HG02642 (cell line): ENCODE results near the gene COX10.
A peak's percentile ranks its signal among the peaks of the same experiment; 100 is the strongest.
"Not testable (repeated sequence)": the region's sequence is repeated elsewhere in the genome, so short reads cannot be mapped to it uniquely, and the experiment has no call there.

Source experiments
- ATAC-seq: cut with Tn5 transposase; IDR thresholded peaks from one replicate; pipeline ENCODE4 v1.9.1; 2021; ENCODE audit warnings: mild to moderate bottlenecking; ENCODE audit not compliant: unreplicated experiment, poor library complexity

COX10 gene

GRCh38 chr17:14069251-14070021 is at the start of gene COX10:
Gene COX10, plus strand, starts transcription at chr17:14069504. Its CDS starts 102 bp downstream, at chr17:14069606.
- ATAC-seq: peak; percentile 100

- ATAC-seq: not testable (repeated sequence)
Measured at GRCh38 chr17:14021651-14022294, 47.5 kb upstream of the COX10 start.

- ATAC-seq: not testable (repeated sequence)
Measured at GRCh38 chr17:14029755-14030154, 39.5 kb upstream of the COX10 start.

- no peak for ATAC-seq
Measured at GRCh38 chr17:14032234-14032633, 37.1 kb upstream of the COX10 start.

- ATAC-seq: no peak
Measured at GRCh38 chr17:14033166-14033565, 36.1 kb upstream of the COX10 start.

GRCh38 chr17:14037453-14037852 is 31.9 kb upstream of the COX10 start:
- ATAC-seq: no peak

- ATAC-seq: no peak
Measured at GRCh38 chr17:14038206-14038605, 31.1 kb upstream of the COX10 start.

GRCh38 chr17:14042411-14042810 is 26.9 kb upstream of the COX10 start:
- no peak for ATAC-seq

GRCh38 chr17:14044702-14045101 is 24.6 kb upstream of the COX10 start:
- ATAC-seq: no peak

GRCh38 chr17:14046978-14047377 is 22.3 kb upstream of the COX10 start:
- no peak for ATAC-seq

GRCh38 chr17:14047591-14047990 is 21.7 kb upstream of the COX10 start:
- no peak for ATAC-seq

- no peak for ATAC-seq
Measured at GRCh38 chr17:14048169-14048568, 21.1 kb upstream of the COX10 start.

- ATAC-seq: no peak
Measured at GRCh38 chr17:14050616-14051015, 18.7 kb upstream of the COX10 start.

GRCh38 chr17:14051692-14052091 is 17.6 kb upstream of the COX10 start:
- ATAC-seq: no peak

- no peak for ATAC-seq
Measured at GRCh38 chr17:14052886-14053615, 16.3 kb upstream of the COX10 start.

- no peak for ATAC-seq
Measured at GRCh38 chr17:14057591-14057990, 11.7 kb upstream of the COX10 start.

GRCh38 chr17:14058051-14058450 is 11.3 kb upstream of the COX10 start:
- no peak for ATAC-seq

GRCh38 chr17:14060706-14061105 is 8.6 kb upstream of the COX10 start:
- ATAC-seq: no peak

GRCh38 chr17:14061666-14062560 is 7.4 kb upstream of the COX10 start:
- no peak for ATAC-seq

- no peak for ATAC-seq
Measured at GRCh38 chr17:14067347-14067746, 2.0 kb upstream of the COX10 start.
